ENCODE measurements around the gene LRRFIP1.

LRRFIP1 gene

GRCh38 chr2:237818066-237818473, 190.7 kb downstream of the LRRFIP1 start:
- Histone ChIP-seq H3K27ac (no peak overlapping the region), H3K9me3 (ENCODE audit: severe bottlenecking) (no peaks in the 10 kb centered on the region), H3K36me3 (no peaks in the 10 kb centered on the region), H3K4me3 (ENCODE audit: low read depth, low read length) (no peak overlapping the region), H3K27me3 (ENCODE audit: insufficient read depth, low read depth, severe bottlenecking) (no peaks in the 10 kb centered on the region)
- DNase-seq, result no peak
- TF ChIP-seq CTCF (IDR thresholded peaks at IDR 0.05; ENCODE audit: low read depth, low read length), result no peak

- DNase-seq, result no peak
- no peak for TF ChIP-seq CTCF (IDR thresholded peaks at IDR 0.05; ENCODE audit: low read depth, low read length)
- H3K36me3 ChIP-seq, result no peaks in the 10 kb centered on the region
- H3K27ac ChIP-seq, result no peak overlapping the region
- H3K27me3 ChIP-seq (ENCODE audit: insufficient read depth, low read depth, severe bottlenecking), result no peaks in the 10 kb centered on the region
- no peak overlapping the region for H3K4me3 ChIP-seq (ENCODE audit: low read depth, low read length)
- no peaks in the 10 kb centered on the region for H3K9me3 ChIP-seq (ENCODE audit: severe bottlenecking)
Measured at GRCh38 chr2:237819231-237819630, 191.8 kb downstream of the LRRFIP1 start.

GRCh38 chr2:237820421-237820820, 193.0 kb downstream of the LRRFIP1 start:
- no peak for DNase-seq
- TF ChIP-seq CTCF (IDR thresholded peaks at IDR 0.05; ENCODE audit: low read depth, low read length), result no peak
- Histone ChIP-seq H3K27ac (no peak overlapping the region), H3K9me3 (ENCODE audit: severe bottlenecking) (no peaks in the 10 kb centered on the region), H3K36me3 (no peaks in the 10 kb centered on the region), H3K27me3 (ENCODE audit: insufficient read depth, low read depth, severe bottlenecking) (no peaks in the 10 kb centered on the region), H3K4me3 (ENCODE audit: low read depth, low read length) (no peak overlapping the region)

GRCh38 chr2:237823544-237823943, 196.2 kb downstream of the LRRFIP1 start:
- Histone ChIP-seq H3K36me3 (no peaks in the 10 kb centered on the region), H3K9me3 (ENCODE audit: severe bottlenecking) (no peaks in the 10 kb centered on the region), H3K27ac (no peak overlapping the region), H3K27me3 (ENCODE audit: insufficient read depth, low read depth, severe bottlenecking) (no peaks in the 10 kb centered on the region), H3K4me3 (ENCODE audit: low read depth, low read length) (no peak overlapping the region)
- TF ChIP-seq CTCF (IDR thresholded peaks at IDR 0.05; ENCODE audit: low read depth, low read length), result no peak
- no peak for DNase-seq

GRCh38 chr2:237824085-237824484, 196.7 kb downstream of the LRRFIP1 start:
- H3K27me3 ChIP-seq (ENCODE audit: insufficient read depth, low read depth, severe bottlenecking), result no peaks in the 10 kb centered on the region
- H3K9me3 ChIP-seq (ENCODE audit: severe bottlenecking), result no peaks in the 10 kb centered on the region
- H3K36me3 ChIP-seq, result no peaks in the 10 kb centered on the region
- TF ChIP-seq CTCF (IDR thresholded peaks at IDR 0.05; ENCODE audit: low read depth, low read length), result no peak
- no peak overlapping the region for H3K27ac ChIP-seq
- H3K4me3 ChIP-seq (ENCODE audit: low read depth, low read length), result no peak overlapping the region
- DNase-seq, result no peak

- Histone ChIP-seq H3K9me3 (ENCODE audit: severe bottlenecking) (no peaks in the 10 kb centered on the region), H3K4me3 (ENCODE audit: low read depth, low read length) (no peak overlapping the region), H3K36me3 (no peaks in the 10 kb centered on the region), H3K27ac (no peak overlapping the region), H3K27me3 (ENCODE audit: insufficient read depth, low read depth, severe bottlenecking) (no peaks in the 10 kb centered on the region)
- DNase-seq, result no peak
- no peak for TF ChIP-seq CTCF (IDR thresholded peaks at IDR 0.05; ENCODE audit: low read depth, low read length)
Measured at GRCh38 chr2:237827421-237827987, 200.1 kb downstream of the LRRFIP1 start.

Measured in WERI-Rb-1 (cell line).